Aorta (tissue), 5 donors: Measurements from ENCODE around the gene AGBL4. TPM values are rescaled to one million over a fixed set of nuclear protein-coding genes. Genes with fewer than 3 reads are reported as not detected.

Experiments
- ATAC-seq: fragments of 200-7000 bp; cut with Tn5 transposase; one replicate; pipeline ENCODE4 v1.9.1; 2022; ENCODE audit warnings: moderate library complexity; ENCODE audit not compliant: low FRiP score
- DNase-seq, 2 donors: peaks; one replicate each; pipeline ENCODE4 v3.0.0-alpha.2; 2020
- H3K27ac ChIP-seq, 2 donors: one replicate each; pipeline ENCODE4 v1.5.1; 2013; ENCODE audit warnings: low read length in 2 of 2, mild to moderate bottlenecking in 2 of 2, moderate library complexity in 2 of 2, control low read depth in 1 of 2, inconsistent platforms in 1 of 2, low read depth in 1 of 2
- H3K27me3 ChIP-seq, 2 donors: one replicate each; pipeline ENCODE4 v1.6.1; 2013; ENCODE audit warnings: control low read depth in 1 of 2, low read length in 1 of 2, mild to moderate bottlenecking in 1 of 2, moderate library complexity in 1 of 2; ENCODE audit not compliant: insufficient read depth in 2 of 2, control insufficient read depth in 1 of 2
- H3K36me3 ChIP-seq, 2 donors: one replicate each; pipeline ENCODE4 v1.6.1; 2013; ENCODE audit warnings: control low read depth in 1 of 2, low read length in 1 of 2, mild to moderate bottlenecking in 1 of 2; ENCODE audit not compliant: insufficient read depth in 2 of 2, control insufficient read depth in 1 of 2
- H3K4me1 ChIP-seq, 2 donors: one replicate each; pipeline ENCODE4 v1.6.1; 2013; ENCODE audit warnings: low read length in 2 of 2, control low read depth in 1 of 2, mild to moderate bottlenecking in 1 of 2, moderate library complexity in 1 of 2; ENCODE audit not compliant: insufficient read depth in 2 of 2, control insufficient read depth in 1 of 2
- H3K4me3 ChIP-seq, 2 donors: one replicate each; pipeline ENCODE4 v1.5.1; 2013; ENCODE audit warnings: low read length in 2 of 2, control low read depth in 1 of 2, mild to moderate bottlenecking in 1 of 2
- H3K9me3 ChIP-seq: one replicate; pipeline ENCODE4 v1.6.1; 2013; ENCODE audit warnings: mild to moderate bottlenecking, low read length; ENCODE audit not compliant: control insufficient read depth
- WGBS, 2 donors: extraction: QIAGEN DNeasy Blood & Tissue Kit; methylation state at CpG; one replicate each; pipeline ENCODE4 v1.1.7; 2013; 5-methylcytosine and 5-hydroxymethylcytosine counted together
- intact Hi-C, 2 donors: fragments of 100-400 bp; cut with DNase I; formaldehyde crosslinking; loops; one replicate each; pipeline versions ENCODE4 v1.14.2 to v1.15.0; 2022
- polyA plus RNA-seq, 2 donors: library from polyadenylated mRNA; stranded (reverse); fragments of 200-250 nt; gene quantifications; one replicate each; pipeline ENCODE4 v1.2.3, GENCODE V29; 2013
- total RNA-seq, 2 donors: library from RNA; stranded (reverse); fragmentation: NEBNext Ultra II Directional; extraction: Animal tissue kit (Norgen Biotek cat#: 25700); gene quantifications; one replicate each; pipeline ENCODE4 v1.2.1, GENCODE V29; 2021
- donor health status: healthy with polysubstance abuse.
- donor health status: Bipolar disorder and iron deficiency.
- donor health status: DM: no; HTN: no; CAD: no.
- donor health status: DM: no; HTN: no; CAD: no.
- donor health status: DM: yes; HTN: yes; CAD: no.

AGBL4 gene
- total and polyA plus RNA-seq, 4 donors, result 0.18 TPM; not detected in 3

- Histone ChIP-seq H3K4me3 (no peak overlapping the region), H3K4me1 (no peaks in the 10 kb centered on the region), H3K27me3 (no peaks in the 10 kb centered on the region), H3K27ac (no peak overlapping the region), H3K9me3 (no peaks in the 10 kb centered on the region), H3K36me3 (no peaks in the 10 kb centered on the region)
- intact Hi-C loops, result no loop called here
- DNase-seq (no peak), ATAC-seq (no peak)
These were observed 1136.0 kb downstream of the AGBL4 start for GRCh38 chr1:48887796-48888195.

- H3K27ac ChIP-seq, result no peak overlapping the region
- DNase-seq (no peak), ATAC-seq (no peak)
- no peaks in the 10 kb centered on the region for H3K4me1 ChIP-seq
- no peaks in the 10 kb centered on the region for H3K9me3 ChIP-seq
- H3K36me3 ChIP-seq, result no peaks in the 10 kb centered on the region
- intact Hi-C loops, result no loop called here
- H3K4me3 ChIP-seq, result no peak overlapping the region
- H3K27me3 ChIP-seq, result no peaks in the 10 kb centered on the region
These were observed 1141.7 kb downstream of the AGBL4 start for GRCh38 chr1:48882020-48882419.

- H3K27me3 ChIP-seq, result no peaks in the 10 kb centered on the region
- WGBS, 2 donors, result 33 to 36% methylated on average over 6 of the region's 6 CpGs
- no peak overlapping the region for H3K4me3 ChIP-seq
- intact Hi-C loops, result no loop called here
- no peak for ATAC-seq
- no peak overlapping the region for H3K27ac ChIP-seq
- H3K9me3 ChIP-seq, result no peaks in the 10 kb centered on the region
- H3K36me3 ChIP-seq, result no peaks in the 10 kb centered on the region
- no peaks in the 10 kb centered on the region for H3K4me1 ChIP-seq
- DNase-seq, result no peak
These were observed 1145.4 kb downstream of the AGBL4 start for GRCh38 chr1:48878191-48878940.

GRCh38 chr1:48876330-48876785 lies 1147.4 kb downstream of the AGBL4 start:
- H3K27ac ChIP-seq, result no peak overlapping the region
- DNase-seq (no peak), ATAC-seq (no peak)
- no peaks in the 10 kb centered on the region for H3K36me3 ChIP-seq
- intact Hi-C loops, result no loop called here
- 73 to 76% methylated on average over 2 of the region's 2 CpGs for WGBS, 2 donors
- no peaks in the 10 kb centered on the region for H3K9me3 ChIP-seq
- no peaks in the 10 kb centered on the region for H3K27me3 ChIP-seq
- no peaks in the 10 kb centered on the region for H3K4me1 ChIP-seq
- no peak overlapping the region for H3K4me3 ChIP-seq

GRCh38 chr1:48875552-48876329 lies 1148.0 kb downstream of the AGBL4 start:
- no peak overlapping the region for H3K4me3 ChIP-seq
- no peak for DNase-seq
- 79 to 80% methylated on average over 8 of the region's 8 CpGs for WGBS, 2 donors
- H3K4me1 ChIP-seq, result no peaks in the 10 kb centered on the region
- intact Hi-C loops, result no loop called here
- no peaks in the 10 kb centered on the region for H3K27me3 ChIP-seq
- H3K9me3 ChIP-seq, result no peaks in the 10 kb centered on the region
- H3K36me3 ChIP-seq, result no peaks in the 10 kb centered on the region
- no peak for ATAC-seq
- H3K27ac ChIP-seq, result no peak overlapping the region

- DNase-seq (no peak), ATAC-seq (no peak)
- no peak overlapping the region for H3K4me3 ChIP-seq
- no peaks in the 10 kb centered on the region for H3K27me3 ChIP-seq
- H3K27ac ChIP-seq, result no peak overlapping the region
- no peaks in the 10 kb centered on the region for H3K9me3 ChIP-seq
- intact Hi-C loops, result no loop called here
- H3K36me3 ChIP-seq, result no peaks in the 10 kb centered on the region
- peaks cover 0 to 6% of the 10 kb centered on the region in 2 donors for H3K4me1 ChIP-seq
- WGBS, 2 donors, result 62 to 64% methylated on average over 4 of the region's 4 CpGs
These were observed 1149.8 kb downstream of the AGBL4 start for GRCh38 chr1:48873944-48874343.

- DNase-seq (no peak), ATAC-seq (no peak)
- no peak overlapping the region for H3K4me3 ChIP-seq
- 26 to 29% methylated on average over 3 of the region's 3 CpGs for WGBS, 2 donors
- intact Hi-C loops, result no loop called here
- no peaks in the 10 kb centered on the region for H3K27me3 ChIP-seq
- no peaks in the 10 kb centered on the region for H3K9me3 ChIP-seq
- no peak overlapping the region for H3K27ac ChIP-seq
- H3K36me3 ChIP-seq, result no peaks in the 10 kb centered on the region
- peaks cover 0 to 6% of the 10 kb centered on the region in 2 donors for H3K4me1 ChIP-seq
These were observed 1153.2 kb downstream of the AGBL4 start for GRCh38 chr1:48870596-48870995.

- intact Hi-C loops, result no loop called here
- WGBS, 2 donors, result 18 to 20% methylated on average over 5 of the region's 5 CpGs
- Histone ChIP-seq H3K4me3 (no peak overlapping the region), H3K4me1 (peaks cover 0 to 6% of the 10 kb centered on the region in 2 donors), H3K9me3 (no peaks in the 10 kb centered on the region), H3K27ac (no peak overlapping the region), H3K27me3 (no peaks in the 10 kb centered on the region), H3K36me3 (no peaks in the 10 kb centered on the region)
- ATAC-seq (no peak), DNase-seq (no peak)
These were observed 1154.4 kb downstream of the AGBL4 start for GRCh38 chr1:48869116-48869893.
